COLO668 (cell line): ENCODE measurements around the gene SEPTIN12.
"Not testable (repeated sequence)": the region's sequence is repeated elsewhere in the genome, so short reads cannot be mapped to it uniquely, and the experiment has no call there.

Experiments
- DNase-seq: peaks from one replicate; lab custom pipeline; 2025; ENCODE audit not compliant: unreplicated experiment; lab: John Stamatoyannopoulos, UW

The SEPTIN12 gene

GRCh38 chr16:4785758-4786433, 2.2 kb downstream of the SEPTIN12 start:
- DNase-seq = no peak

GRCh38 chr16:4784444-4784987, 3.6 kb downstream of the SEPTIN12 start:
- DNase-seq = not testable (repeated sequence)

GRCh38 chr16:4783951-4784336, 4.2 kb downstream of the SEPTIN12 start:
- DNase-seq = no peak

- no peak for DNase-seq
Observed at GRCh38 chr16:4783251-4783950, 4.7 kb downstream of the SEPTIN12 start.

- DNase-seq = no peak
Observed at GRCh38 chr16:4780235-4780634, 7.9 kb downstream of the SEPTIN12 start.

GRCh38 chr16:4778050-4778392, 10.1 kb downstream of the SEPTIN12 start:
- no peak for DNase-seq

- no peak for DNase-seq
Observed at GRCh38 chr16:4777339-4778049, 10.7 kb downstream of the SEPTIN12 start.

- DNase-seq = no peak
Observed at GRCh38 chr16:4776141-4776705, 11.9 kb downstream of the SEPTIN12 start.

GRCh38 chr16:4775005-4775404, 13.1 kb downstream of the SEPTIN12 start:
- DNase-seq = no peak

- DNase-seq = no peak
Observed at GRCh38 chr16:4772351-4772750, 15.8 kb downstream of the SEPTIN12 start.

GRCh38 chr16:4771646-4772045, 16.5 kb downstream of the SEPTIN12 start:
- no peak for DNase-seq

GRCh38 chr16:4769306-4769638, 18.9 kb downstream of the SEPTIN12 start:
- DNase-seq = peak; percentile 18

GRCh38 chr16:4768549-4769305, 19.4 kb downstream of the SEPTIN12 start:
- DNase-seq = peak; percentile 92

GRCh38 chr16:4767872-4768548, 20.1 kb downstream of the SEPTIN12 start:
- peak; percentile 19 for DNase-seq

GRCh38 chr16:4766875-4767628, 21.1 kb downstream of the SEPTIN12 start, which contains the start of gene ZNF500:
Gene ZNF500, minus strand, starts transcription at chr16:4767162. Its CDS starts 1,184 bp downstream, at chr16:4765978.
- DNase-seq = peak; percentile 96

GRCh38 chr16:4765511-4766474, 22.4 kb downstream of the SEPTIN12 start:
- DNase-seq = no peak

- DNase-seq = no peak
Observed at GRCh38 chr16:4763791-4764190, 24.4 kb downstream of the SEPTIN12 start.

GRCh38 chr16:4762205-4762604, 25.9 kb downstream of the SEPTIN12 start:
- DNase-seq = no peak
